Activated CD4-positive, alpha-beta memory T cell treated with anti-CD3 and anti-CD28 coated beads, Interleukin-2, amount 10 ng/mL, durations not matched to agents 7 days and 5 days (primary cell): ENCODE data around the gene NSUN4. TPM values are rescaled to one million over a fixed set of nuclear protein-coding genes. Genes with fewer than 3 reads are reported as not detected.
A peak's percentile ranks its signal among the peaks of the same experiment; 100 is the strongest.

Source experiments
- CTCF ChIA-PET: fragments of 350-600 bp; sonication (Branson Sonifier 250); formaldehyde crosslinking; loops from one replicate; lab custom pipeline; 2021; ENCODE audit warnings: antibody characterized with exemption, inconsistent platforms; lab: Charles Lee
- POLR2A ChIA-PET: fragments of 350-600 bp; sonication (Branson Sonifier 250); formaldehyde crosslinking; loops from one replicate; lab custom pipeline; 2021; ENCODE audit warnings: antibody characterized with exemption; lab: Charles Lee
- DNase-seq: peaks from one replicate; pipeline ENCODE4 v3.0.0-alpha.2; 2020
- H3K27ac Mint-ChIP-seq: one replicate; pipeline ENCODE4 v1.8.0; 2021; ENCODE audit warnings: mild to moderate bottlenecking, mixed read lengths
- H3K27me3 Mint-ChIP-seq: one replicate; pipeline ENCODE4 v1.8.0; 2021; ENCODE audit warnings: mixed read lengths
- H3K36me3 Mint-ChIP-seq: one replicate; pipeline ENCODE4 v1.8.0; 2021; ENCODE audit warnings: low read depth, mixed read lengths
- H3K4me1 Mint-ChIP-seq: one replicate; pipeline ENCODE4 v1.8.0; 2021; ENCODE audit warnings: mixed read lengths
- H3K4me3 Mint-ChIP-seq: one replicate; pipeline ENCODE4 v1.8.0; 2021; ENCODE audit warnings: mild to moderate bottlenecking, mixed read lengths
- H3K9me3 Mint-ChIP-seq: one replicate; pipeline ENCODE4 v1.8.0; 2021; ENCODE audit warnings: mixed read lengths
- total RNA-seq, 2 experiments: library from RNA; stranded (reverse); gene quantifications; one replicate each; pipeline ENCODE4 v1.2.3, GENCODE V29; 2021

The NSUN4 gene
- total RNA-seq, 2 experiments from 2014 or later: 21.0 to 21.4 TPM

GRCh38 chr1:46379996-46380395 lies 39.4 kb downstream of the NSUN4 start:
- DNase-seq: no peak
- Mint-ChIP-seq H3K36me3 (peaks cover 6% of the 10 kb centered on the region), H3K4me3 (no peak overlapping the region), H3K27me3 (no peaks in the 10 kb centered on the region), H3K4me1 (no peaks in the 10 kb centered on the region), H3K9me3 (peaks cover 4% of the 10 kb centered on the region), H3K27ac (no peak overlapping the region)
- ChIA-PET CTCF (interaction anchor here (1.0 kb wide), 1 partner anchor 32 kb away, joined by 3 read pairs; no protein-coding TSS in a partner anchor), POLR2A (no interaction called here)

GRCh38 chr1:46380508-46380907 lies 39.9 kb downstream of the NSUN4 start:
- no peaks in the 10 kb centered on the region for H3K27me3 Mint-ChIP-seq
- no peak overlapping the region for H3K4me3 Mint-ChIP-seq
- CTCF ChIA-PET: interaction anchor here (1.0 kb wide), 1 partner anchor 32 kb away, joined by 3 read pairs; no protein-coding TSS in a partner anchor
- H3K9me3 Mint-ChIP-seq: peaks cover 4% of the 10 kb centered on the region
- DNase-seq: no peak
- POLR2A ChIA-PET: no interaction called here
- no peaks in the 10 kb centered on the region for H3K4me1 Mint-ChIP-seq
- H3K27ac Mint-ChIP-seq: no peak overlapping the region
- H3K36me3 Mint-ChIP-seq: peaks cover 6% of the 10 kb centered on the region

- no peak for DNase-seq
- ChIA-PET CTCF (no interaction called here), POLR2A (no interaction called here)
- no peak overlapping the region for H3K4me3 Mint-ChIP-seq
- peaks cover 12% of the 10 kb centered on the region for H3K9me3 Mint-ChIP-seq
- peaks cover 5% of the 10 kb centered on the region for H3K36me3 Mint-ChIP-seq
- H3K27me3 Mint-ChIP-seq: peaks cover 25% of the 10 kb centered on the region
- no peak overlapping the region for H3K27ac Mint-ChIP-seq
- peaks cover 8% of the 10 kb centered on the region for H3K4me1 Mint-ChIP-seq
Measured at GRCh38 chr1:46393510-46393909, 52.9 kb downstream of the NSUN4 start.

GRCh38 chr1:46394108-46394871 lies 53.7 kb downstream of the NSUN4 start, which contains the start of gene FAAH:
FAAH (plus strand) TSS chr1:46394317; CDS start chr1:46394349, 32 bp downstream.
- Mint-ChIP-seq H3K4me1 (peaks cover 8% of the 10 kb centered on the region), H3K9me3 (peaks cover 12% of the 10 kb centered on the region), H3K27me3 (peaks cover 25% of the 10 kb centered on the region), H3K4me3 (peak within 1 kb of the TSS; percentile 43), H3K27ac (no peak within 1 kb of the TSS), H3K36me3 (peaks cover 5% of the 10 kb centered on the region)
- DNase-seq: peak; percentile 29
- ChIA-PET CTCF (interaction anchor here (0.6 kb wide), 1 partner anchor 12 kb away, joined by 4 read pairs; no protein-coding TSS in a partner anchor), POLR2A (no interaction called here)

GRCh38 chr1:46394872-46395465 lies 54.4 kb downstream of the NSUN4 start:
- H3K4me1 Mint-ChIP-seq: peaks cover 8% of the 10 kb centered on the region
- no peak overlapping the region for H3K4me3 Mint-ChIP-seq
- H3K27me3 Mint-ChIP-seq: peaks cover 25% of the 10 kb centered on the region
- DNase-seq: no peak
- POLR2A ChIA-PET: no interaction called here
- CTCF ChIA-PET: interaction anchor here (0.6 kb wide), 1 partner anchor 12 kb away, joined by 4 read pairs; no protein-coding TSS in a partner anchor
- H3K27ac Mint-ChIP-seq: no peak overlapping the region
- H3K36me3 Mint-ChIP-seq: peaks cover 5% of the 10 kb centered on the region
- peaks cover 12% of the 10 kb centered on the region for H3K9me3 Mint-ChIP-seq

DNA sequence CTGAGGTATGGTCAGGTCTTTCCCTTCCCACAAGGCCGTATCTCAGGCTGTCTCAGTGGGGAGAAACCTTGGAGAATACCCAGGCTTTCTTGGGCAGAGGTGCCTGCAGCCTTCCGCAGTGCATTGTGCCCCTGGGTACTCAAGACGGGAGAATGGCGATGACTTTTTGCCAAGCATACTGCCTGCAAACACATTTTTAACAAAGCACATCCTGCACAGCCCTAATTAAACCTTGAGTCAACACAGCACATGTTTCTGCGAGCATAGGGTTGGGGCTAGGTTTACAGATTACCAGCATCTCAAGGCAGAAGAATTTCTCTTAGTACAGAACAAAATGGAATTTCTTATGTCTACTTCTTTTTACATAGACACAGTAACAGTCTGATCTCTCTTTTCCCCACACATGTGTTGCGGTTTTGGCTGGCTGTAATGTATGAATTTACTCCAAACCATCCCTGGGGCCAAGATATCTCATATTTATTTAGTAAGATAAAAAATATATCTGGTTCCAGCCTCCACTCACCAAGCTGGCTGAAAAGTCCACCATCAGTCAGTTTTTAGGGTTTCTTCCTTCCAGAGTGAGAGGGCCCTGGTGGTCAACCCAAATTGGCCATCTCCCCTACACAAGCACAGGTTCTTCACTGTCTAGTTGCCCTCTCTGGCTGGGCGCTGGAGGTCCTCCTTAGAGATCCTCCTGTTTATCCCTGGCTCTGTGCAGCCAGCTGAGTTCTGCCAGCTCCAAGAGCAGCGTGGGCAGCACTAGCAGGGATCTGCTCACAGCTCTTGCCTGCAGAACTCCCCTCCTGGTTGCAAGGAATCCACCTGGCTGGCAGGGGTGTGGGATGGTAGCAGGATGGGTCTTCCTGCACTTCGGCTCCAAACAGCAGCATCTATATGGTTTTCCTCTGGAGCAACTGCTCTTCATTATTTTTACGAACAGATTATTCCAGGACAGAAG lies 56.1 kb downstream of the NSUN4 start:
- peaks cover 27% of the 10 kb centered on the region for H3K27me3 Mint-ChIP-seq
- POLR2A ChIA-PET: no interaction called here
- CTCF ChIA-PET: no interaction called here
- H3K4me1 Mint-ChIP-seq: peaks cover 8% of the 10 kb centered on the region
- H3K36me3 Mint-ChIP-seq: peaks cover 5% of the 10 kb centered on the region
- no peak for DNase-seq
- H3K4me3 Mint-ChIP-seq: no peak overlapping the region
- H3K27ac Mint-ChIP-seq: no peak overlapping the region
- peaks cover 12% of the 10 kb centered on the region for H3K9me3 Mint-ChIP-seq

GRCh38 chr1:46399307-46399706 lies 58.7 kb downstream of the NSUN4 start:
- H3K27me3 Mint-ChIP-seq: peaks cover 18% of the 10 kb centered on the region
- ChIA-PET CTCF (interaction anchor here (1.2 kb wide), 1 partner anchor 43 kb away, joined by 3 read pairs; no protein-coding TSS in a partner anchor), POLR2A (no interaction called here)
- H3K4me3 Mint-ChIP-seq: no peak overlapping the region
- no peak for DNase-seq
- H3K4me1 Mint-ChIP-seq: peaks cover 3% of the 10 kb centered on the region
- H3K36me3 Mint-ChIP-seq: no peaks in the 10 kb centered on the region
- H3K27ac Mint-ChIP-seq: no peak overlapping the region
- no peaks in the 10 kb centered on the region for H3K9me3 Mint-ChIP-seq

DNA sequence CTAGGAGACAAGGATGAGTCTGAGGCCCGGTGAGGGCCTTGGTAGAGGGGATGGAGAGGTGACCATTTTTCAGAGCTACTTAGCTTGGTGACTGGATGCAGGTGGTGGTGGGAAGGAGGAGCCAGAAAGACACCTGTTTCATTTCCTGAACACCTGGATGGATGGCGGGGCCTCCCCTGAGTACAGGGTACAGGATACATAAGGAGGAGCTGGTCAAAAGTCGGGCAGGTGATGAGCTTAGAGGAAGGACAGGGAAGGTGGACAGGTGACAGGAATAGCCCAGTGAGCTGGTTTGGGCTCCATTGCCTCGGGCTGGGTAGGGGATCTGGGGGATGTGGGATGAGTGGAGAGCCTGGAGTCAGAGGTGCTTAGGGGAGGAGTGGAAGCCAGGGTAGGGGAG lies 59.8 kb downstream of the NSUN4 start:
- Mint-ChIP-seq H3K4me3 (no peak overlapping the region), H3K4me1 (no peaks in the 10 kb centered on the region), H3K27me3 (peaks cover 8% of the 10 kb centered on the region), H3K9me3 (no peaks in the 10 kb centered on the region), H3K27ac (no peak overlapping the region), H3K36me3 (no peaks in the 10 kb centered on the region)
- ChIA-PET CTCF (no interaction called here), POLR2A (no interaction called here)
- DNase-seq: no peak

- ChIA-PET CTCF (interaction anchor here (0.6 kb wide), 1 partner anchor 90 kb away, joined by 3 read pairs; no protein-coding TSS in a partner anchor), POLR2A (no interaction called here)
- DNase-seq: no peak
- no peaks in the 10 kb centered on the region for H3K4me1 Mint-ChIP-seq
- H3K9me3 Mint-ChIP-seq: no peaks in the 10 kb centered on the region
- H3K36me3 Mint-ChIP-seq: no peaks in the 10 kb centered on the region
- H3K27ac Mint-ChIP-seq: no peak overlapping the region
- H3K4me3 Mint-ChIP-seq: no peak overlapping the region
- peaks cover 2% of the 10 kb centered on the region for H3K27me3 Mint-ChIP-seq
Measured at GRCh38 chr1:46401154-46401913, 60.7 kb downstream of the NSUN4 start.

GRCh38 chr1:46401964-46402626 lies 61.5 kb downstream of the NSUN4 start:
- Mint-ChIP-seq H3K27me3 (peaks cover 2% of the 10 kb centered on the region), H3K9me3 (no peaks in the 10 kb centered on the region), H3K4me1 (peaks cover 2% of the 10 kb centered on the region), H3K4me3 (no peak overlapping the region), H3K36me3 (no peaks in the 10 kb centered on the region), H3K27ac (no peak overlapping the region)
- DNase-seq: no peak
- ChIA-PET POLR2A (interaction anchor here (0.5 kb wide), 1 partner anchor 649 kb away, joined by 3 read pairs; no protein-coding TSS in a partner anchor), CTCF (interaction anchor here (0.6 kb wide), 1 partner anchor 91 kb away, joined by 3 read pairs; no protein-coding TSS in a partner anchor)

- Mint-ChIP-seq H3K4me3 (no peak overlapping the region), H3K4me1 (peaks cover 9% of the 10 kb centered on the region), H3K27me3 (peaks cover 2% of the 10 kb centered on the region), H3K9me3 (no peaks in the 10 kb centered on the region), H3K36me3 (no peaks in the 10 kb centered on the region), H3K27ac (no peak overlapping the region)
- ChIA-PET POLR2A (no interaction called here), CTCF (interaction anchor here (1.5 kb wide), 1 partner anchor 29 kb away, joined by 3 read pairs; no protein-coding TSS in a partner anchor)
- no peak for DNase-seq
Measured at GRCh38 chr1:46403916-46404315, 63.3 kb downstream of the NSUN4 start.
